ENCODE measurements around the gene RAB25.

DNA sequence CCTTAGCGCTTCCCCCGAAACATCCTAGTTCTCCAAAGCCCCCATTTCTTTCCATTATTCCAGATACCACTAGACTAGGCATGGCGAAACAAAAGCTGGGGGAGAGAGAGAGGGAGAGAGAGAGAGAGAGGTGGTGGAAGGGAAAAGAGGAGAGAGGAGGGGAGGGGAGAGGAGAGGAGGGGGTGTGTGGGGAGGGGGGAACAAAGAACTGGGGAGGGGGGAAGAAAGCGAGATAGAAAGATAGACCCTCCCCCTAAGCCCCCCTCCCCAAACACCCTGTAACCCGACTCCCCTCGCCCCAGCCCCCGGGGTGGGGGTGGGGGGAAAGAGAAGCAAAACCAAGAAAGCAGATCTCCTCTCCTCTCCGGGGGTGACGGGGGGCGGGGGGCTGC is 21.0 kb downstream of the RAB25 start:
- TF ChIP-seq, protein P1, sequence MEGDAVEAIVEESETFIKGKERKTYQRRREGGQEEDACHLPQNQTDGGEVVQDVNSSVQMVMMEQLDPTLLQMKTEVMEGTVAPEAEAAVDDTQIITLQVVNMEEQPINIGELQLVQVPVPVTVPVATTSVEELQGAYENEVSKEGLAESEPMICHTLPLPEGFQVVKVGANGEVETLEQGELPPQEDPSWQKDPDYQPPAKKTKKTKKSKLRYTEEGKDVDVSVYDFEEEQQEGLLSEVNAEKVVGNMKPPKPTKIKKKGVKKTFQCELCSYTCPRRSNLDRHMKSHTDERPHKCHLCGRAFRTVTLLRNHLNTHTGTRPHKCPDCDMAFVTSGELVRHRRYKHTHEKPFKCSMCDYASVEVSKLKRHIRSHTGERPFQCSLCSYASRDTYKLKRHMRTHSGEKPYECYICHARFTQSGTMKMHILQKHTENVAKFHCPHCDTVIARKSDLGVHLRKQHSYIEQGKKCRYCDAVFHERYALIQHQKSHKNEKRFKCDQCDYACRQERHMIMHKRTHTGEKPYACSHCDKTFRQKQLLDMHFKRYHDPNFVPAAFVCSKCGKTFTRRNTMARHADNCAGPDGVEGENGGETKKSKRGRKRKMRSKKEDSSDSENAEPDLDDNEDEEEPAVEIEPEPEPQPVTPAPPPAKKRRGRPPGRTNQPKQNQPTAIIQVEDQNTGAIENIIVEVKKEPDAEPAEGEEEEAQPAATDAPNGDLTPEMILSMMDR (conservative IDR thresholded peaks at IDR 0.05; ENCODE audit: low read length), result no peak
- TF ChIP-seq EZH2phosphoT487 (IDR thresholded peaks at IDR 0.05; ENCODE audit: borderline replicate concordance, low read depth, low read length), result no peak
